ENCODE results near the gene TSR3.
A peak's percentile ranks its signal among the peaks of the same experiment; 100 is the strongest.
"Not testable (repeated sequence)": the region's sequence is repeated elsewhere in the genome, so short reads cannot be mapped to it uniquely, and the experiment has no call there.

TSR3 gene

DNA sequence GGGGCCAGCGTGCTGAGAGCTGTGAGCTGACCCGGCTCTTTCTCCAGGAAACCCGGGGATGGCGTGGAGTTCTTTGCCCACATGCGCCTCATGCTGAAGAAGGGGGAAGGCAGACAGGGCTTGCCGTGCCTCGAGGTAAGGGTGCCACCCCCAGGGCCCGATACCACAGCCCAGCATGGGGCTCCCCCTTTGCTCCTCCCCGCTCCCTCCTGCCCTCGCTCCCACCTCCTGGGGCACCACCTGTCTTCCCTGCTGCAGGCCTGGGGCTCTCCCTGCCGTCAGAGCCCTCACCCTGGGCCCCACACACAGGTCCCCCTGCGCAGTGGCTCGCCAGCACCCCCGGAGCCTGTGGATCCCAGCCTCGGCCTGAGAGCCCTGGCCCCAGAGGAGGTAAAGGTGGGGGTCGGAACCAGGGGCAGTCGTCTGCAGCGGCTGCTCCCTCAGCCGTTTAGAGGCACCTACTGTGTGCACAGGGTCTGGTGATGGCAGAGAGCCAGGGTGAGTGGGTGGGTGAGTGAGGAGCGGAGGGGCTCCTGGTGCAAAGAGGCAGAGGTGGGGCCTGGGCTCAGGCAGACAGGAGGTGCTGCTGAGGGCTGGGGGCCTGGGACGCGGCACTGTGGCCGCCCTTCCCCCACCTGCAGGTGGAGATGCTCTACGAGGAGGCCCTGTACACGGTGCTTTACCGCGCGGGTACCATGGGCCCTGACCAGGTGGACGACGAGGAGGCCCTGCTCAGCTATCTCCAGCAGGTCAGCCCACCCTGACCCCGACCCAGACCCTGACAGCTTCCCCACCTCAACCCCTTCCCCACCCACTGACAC lies 12.6 kb downstream of the TSR3 start:
- DNase-seq (ENCODE audit: low spot score), result no peak

DNA sequence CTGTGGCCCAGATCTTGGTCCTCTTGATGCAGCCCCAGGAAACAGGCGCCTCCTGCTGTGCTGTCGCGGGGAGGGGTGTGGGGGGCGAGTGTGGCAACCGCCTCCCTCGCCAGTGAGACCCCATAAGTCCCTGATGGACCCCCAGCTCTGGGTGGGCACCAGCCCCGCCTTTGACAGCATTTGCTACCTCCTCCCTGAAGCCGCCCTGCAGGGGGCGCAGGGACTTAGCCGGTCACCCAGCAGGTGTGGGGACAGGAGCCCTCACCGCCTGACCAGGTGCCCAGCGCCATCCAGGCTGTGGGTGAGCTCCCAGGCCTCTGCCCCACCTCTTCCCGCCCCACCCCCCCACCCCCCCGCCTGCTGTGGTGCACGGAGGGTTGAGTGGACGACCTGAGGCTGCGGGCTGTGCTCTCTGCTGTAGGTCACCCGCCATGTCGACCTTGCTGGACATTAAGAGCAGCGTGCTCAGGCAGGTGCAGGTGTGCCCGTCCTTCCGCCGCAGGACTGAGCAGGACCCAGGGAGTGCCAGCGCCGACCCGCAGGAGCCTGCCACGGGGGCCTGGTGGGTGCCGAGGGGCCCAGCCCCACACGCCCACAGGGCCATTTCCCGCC lies 13.5 kb downstream of the TSR3 start:
- DNase-seq (ENCODE audit: low spot score), result peak; percentile 58

- peak; percentile 64 for DNase-seq (ENCODE audit: low spot score)
Observed at GRCh38 chr16:1337486-1337885, 14.2 kb downstream of the TSR3 start.

DNA sequence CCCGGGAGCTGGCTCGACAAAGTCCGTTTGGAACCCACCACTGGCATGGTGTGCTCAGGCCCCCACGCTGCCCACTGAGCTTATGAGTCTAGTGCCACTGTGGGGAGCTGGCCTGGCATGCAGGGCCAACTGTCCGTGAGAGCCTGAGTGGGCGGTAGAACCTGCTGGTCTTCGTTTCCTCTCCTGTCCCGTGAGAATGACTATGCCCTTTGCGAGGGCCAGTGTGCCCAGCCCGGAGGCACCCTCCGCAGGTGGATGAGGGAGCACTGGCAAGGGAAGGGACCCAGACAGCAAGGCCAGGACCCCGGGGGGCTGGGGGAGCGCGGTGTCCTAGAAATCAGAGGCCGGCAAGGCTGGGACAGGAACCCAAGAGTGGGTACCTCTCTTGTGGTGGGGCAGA lies 15.1 kb downstream of the TSR3 start:
- DNase-seq (ENCODE audit: low spot score), result no peak

- no peak for DNase-seq (ENCODE audit: low spot score)
Observed at GRCh38 chr16:1335996-1336395, 15.7 kb downstream of the TSR3 start.

DNA sequence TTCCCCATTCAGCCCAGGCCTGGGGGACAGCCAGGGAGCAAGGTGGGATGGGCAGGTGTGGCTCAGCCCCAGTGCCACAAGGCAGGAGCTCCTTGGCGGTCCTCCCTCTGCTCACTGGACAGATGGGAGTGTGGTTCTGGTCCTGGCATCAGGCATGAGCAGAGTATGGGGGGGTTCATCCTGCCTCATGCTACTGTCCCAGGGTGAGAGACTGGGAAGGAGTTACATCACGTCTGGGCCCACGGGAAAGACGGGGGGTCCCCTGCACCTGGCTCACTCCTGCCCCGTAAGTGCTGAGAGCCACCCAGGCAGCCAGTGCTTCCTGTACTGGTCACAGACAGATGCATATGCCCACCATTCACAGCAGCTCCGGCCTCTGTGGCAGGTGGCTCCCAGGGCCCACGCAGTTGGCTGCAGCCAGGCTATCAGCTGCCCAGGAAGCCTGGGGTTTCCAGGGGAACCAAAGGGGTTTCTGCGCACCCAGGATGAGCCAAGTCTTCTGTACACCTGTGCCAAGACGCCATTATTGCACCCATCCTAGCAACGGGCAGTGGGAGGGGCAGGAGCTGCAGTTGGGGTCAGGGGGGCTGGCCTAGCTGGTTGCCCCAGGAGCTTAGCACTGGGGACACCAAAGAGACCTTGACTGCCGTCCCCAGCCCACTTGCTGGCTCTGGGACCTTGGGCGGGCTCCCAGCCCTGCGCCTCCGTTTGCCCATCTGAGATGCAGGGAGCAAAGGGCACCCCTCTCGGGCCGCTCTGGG lies 16.3 kb downstream of the TSR3 start:
- DNase-seq (ENCODE audit: low spot score), result no peak

GRCh38 chr16:1334739-1335138 lies 16.9 kb downstream of the TSR3 start:
- DNase-seq (ENCODE audit: low spot score), result no peak

DNA sequence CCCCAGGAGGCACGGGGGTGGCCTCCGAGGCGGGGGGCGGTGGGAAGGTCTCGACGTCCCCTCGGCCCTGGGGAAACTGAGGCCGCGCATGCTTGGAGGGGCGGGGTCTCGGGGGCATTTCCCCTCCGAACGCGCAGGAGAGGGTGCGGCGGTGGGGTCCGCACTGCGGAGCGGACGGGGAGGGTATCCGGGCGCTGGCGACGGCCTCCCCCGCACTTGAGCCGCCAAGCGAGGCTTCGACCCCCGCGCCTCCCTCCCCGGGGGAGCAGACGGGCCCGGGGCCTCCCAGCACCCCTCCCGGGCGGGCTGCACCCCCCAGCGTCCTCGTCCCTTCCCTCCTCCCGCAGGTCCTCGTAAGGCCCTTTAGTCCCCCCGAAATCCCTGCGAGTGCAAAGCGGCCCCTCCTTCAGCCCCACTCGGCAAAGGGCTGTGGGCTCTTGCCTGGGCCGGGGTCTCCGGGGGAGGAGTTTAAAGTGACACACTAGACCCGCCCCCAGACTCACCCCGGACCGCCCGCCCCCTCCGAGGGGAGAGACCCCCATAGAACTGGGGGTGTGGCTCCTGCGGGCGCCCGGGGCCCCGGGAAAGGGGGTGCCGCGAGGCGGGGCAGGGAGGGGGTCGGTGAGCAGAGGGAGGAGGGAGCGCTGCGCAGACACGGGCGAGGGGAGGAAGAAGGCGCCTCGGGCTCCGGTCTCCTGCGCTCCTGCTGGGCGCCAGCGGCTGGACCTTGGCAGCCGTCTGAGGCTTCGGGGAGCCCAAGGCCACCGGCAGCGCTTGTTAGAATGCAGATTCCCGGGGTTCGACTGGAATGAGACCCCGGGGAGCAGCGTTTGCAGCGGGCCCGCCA lies 17.6 kb downstream of the TSR3 start:
- no peak for DNase-seq (ENCODE audit: low spot score)

DNA sequence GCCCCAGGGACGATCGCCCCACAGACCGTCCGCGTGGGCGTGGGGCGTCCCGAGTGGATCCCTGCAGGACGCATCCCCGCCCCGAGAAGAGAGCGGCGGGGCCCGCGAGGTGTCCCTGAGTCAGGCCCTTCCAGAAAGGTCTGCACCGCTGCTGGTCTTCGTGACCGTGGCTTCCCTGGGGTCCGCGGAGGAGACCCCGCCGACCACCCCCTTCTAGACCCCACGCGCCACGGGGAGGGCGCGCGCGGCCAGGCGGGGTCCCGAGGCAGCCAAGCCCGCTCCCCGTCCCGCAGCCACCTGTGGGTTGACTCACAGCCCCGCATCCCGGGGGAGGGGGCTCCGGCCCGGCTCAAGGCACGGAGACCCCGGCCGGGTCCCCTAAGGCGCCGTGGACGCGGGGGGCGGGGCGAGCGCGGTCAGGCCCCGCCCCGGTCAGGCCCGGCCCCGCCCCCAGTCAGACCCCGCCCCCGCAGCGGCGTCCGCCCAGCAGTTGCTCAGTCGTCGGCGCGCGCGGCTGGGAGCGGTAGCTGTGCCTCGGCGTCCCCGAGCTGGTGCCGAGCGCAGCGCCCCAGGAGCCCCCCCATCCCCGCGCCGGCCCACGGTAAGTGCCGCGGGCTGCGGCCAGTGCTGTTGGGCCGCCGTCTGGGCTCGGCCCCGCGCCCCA lies 18.4 kb downstream of the TSR3 start, which contains the start of gene BAIAP3:
Gene BAIAP3, plus strand, starts transcription at position 497 of the 664 bp plus-strand sequence. CDS start 4,905 bp downstream, outside the sequence.
- no peak for DNase-seq (ENCODE audit: low spot score)

DNA sequence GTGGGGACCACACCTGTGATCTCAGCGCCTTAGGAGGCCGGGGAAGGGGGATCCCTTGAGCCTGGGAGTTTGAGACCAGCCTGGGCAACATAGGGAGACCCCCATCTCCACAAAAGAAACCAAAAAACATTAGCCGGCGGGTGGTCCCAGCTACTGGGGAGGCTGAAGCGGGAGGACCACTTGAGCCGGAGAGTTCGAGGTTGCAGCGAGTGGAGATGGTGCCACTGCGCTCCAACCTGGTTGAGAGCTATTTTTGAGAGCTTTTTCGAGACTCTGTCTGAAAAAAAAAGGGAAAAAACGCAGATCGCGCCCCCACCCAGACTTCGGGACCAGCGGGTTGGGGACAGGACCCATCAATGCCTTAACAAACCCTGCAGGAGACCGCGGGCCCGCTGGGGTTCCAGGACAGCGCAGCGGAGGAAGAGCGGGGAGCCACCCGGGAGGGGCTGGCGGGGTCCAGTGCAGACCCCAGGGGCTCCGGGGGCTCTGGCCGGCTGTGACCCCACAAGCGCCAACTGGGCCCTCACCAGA lies 19.0 kb downstream of the TSR3 start:
- no peak for DNase-seq (ENCODE audit: low spot score)

DNA sequence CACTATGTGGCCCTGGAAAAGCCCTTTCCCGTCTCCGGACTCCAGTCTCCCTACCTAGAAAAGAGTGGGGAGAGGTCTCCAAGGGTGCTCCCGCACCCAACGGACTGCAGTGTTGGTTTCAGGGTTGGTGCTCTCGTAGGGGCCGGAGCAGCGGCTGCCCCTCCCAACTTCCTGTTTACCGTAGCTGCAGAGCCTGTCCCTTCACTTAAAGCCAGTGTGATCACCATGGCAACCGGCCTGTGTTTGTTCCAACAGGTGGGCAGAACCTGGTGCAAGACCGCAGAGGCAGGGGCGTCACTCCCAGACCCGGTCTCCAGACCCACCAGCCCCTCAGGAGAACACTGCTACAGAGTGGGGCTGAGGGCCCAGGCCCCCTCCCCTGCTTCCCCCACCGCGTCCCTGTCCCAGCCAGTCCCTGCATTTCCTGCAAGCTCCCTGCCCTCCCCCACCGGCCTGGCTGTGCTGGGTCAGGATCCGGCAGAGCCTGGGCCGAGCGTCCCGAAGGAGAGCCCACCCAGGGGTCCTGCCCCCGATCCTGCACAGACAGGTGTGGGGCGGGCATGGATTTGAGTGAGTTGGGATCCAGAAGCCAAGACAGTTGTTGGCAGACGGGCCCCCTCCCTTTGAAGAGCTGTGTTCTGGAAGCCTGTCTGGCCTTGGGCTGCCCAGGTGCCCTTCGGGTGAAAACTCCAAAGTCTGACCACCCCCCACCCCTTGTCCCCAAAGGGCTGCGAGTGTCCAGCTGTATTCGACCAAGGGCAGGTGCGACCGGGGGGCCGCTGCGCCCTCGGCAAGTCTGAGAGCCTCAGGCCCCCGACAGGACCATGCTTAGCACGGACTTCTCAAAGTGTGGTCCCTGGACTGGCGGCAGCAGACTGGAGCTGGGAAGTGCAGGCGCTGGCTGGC lies 19.7 kb downstream of the TSR3 start:
- DNase-seq (ENCODE audit: low spot score), result peak; percentile 69

DNA sequence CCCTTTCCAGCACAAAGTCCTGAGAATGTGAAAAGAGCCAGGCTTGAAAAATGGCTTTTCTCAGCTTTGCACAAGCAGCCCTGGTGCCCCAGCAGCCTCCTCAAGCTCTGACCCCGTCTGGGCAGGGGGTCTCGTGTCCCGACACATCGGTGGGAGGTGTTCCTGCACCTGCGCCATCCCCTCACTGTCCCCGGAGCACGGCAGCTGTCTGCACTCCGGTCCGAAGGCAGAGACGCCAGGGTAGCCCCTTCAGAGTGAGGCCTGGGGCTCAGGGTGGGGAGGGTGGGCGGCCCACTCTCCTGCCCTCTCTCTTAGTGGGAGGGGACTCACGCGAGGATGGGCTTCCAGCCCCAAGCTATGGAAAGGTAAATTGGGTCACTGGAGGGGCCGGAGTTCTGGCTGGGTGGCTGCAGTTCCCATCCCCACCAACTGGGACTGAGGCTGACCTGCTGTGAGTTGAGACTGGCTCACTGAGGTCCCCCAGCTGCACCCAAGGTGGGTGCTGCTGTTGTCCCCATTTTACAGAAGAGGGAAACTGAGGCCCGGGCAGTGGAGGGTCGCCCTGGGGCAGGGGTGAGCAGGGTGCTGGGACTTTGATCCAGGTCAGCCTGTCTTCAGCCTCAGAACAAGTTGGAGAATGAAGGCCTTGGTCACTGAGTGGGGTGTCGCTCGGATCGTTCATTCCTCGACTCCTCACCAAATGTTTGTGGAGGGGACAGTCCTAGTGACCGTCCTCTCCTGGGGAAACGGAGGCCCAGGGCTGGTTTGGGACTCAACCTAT lies 20.6 kb downstream of the TSR3 start:
- DNase-seq (ENCODE audit: low spot score), result no peak

DNA sequence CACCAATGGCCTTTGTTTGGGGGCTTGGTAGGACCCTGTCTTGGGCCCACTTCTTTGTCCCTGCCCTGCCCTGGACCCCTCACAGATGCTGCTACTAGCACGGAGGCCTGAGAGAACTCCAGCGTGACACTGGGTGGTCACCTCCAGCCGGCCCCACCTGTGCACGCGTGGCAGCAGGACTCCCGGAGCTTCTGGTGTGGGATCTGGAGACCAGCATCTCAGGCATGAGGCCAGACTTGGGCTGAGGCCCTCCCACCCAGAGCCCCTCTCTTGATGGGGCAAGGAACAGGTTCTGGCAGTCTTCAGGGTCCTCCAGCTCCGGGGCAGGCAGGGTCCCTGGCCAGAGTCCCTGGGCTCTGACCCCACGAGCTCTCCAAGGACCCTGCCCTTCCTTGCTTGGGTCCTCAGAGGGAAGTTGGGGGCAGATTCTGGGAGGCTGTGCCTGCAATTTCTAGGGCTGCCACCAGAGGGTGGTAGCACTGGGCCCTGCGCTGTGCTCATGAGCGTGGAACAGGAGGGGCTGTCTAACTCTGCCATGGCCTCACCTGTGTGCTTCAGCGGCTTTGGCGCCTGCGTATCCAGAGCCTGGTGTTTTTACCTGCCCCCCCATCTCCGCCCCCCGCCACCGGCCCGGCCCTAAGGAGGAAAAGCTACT lies 21.3 kb downstream of the TSR3 start:
- DNase-seq (ENCODE audit: low spot score), result no peak

GRCh38 chr16:1328961-1329360 lies 22.7 kb downstream of the TSR3 start:
- not testable (repeated sequence) for DNase-seq (ENCODE audit: low spot score)

- DNase-seq (ENCODE audit: low spot score), result not testable (repeated sequence)
Observed at GRCh38 chr16:1328136-1328535, 23.5 kb downstream of the TSR3 start.

DNA sequence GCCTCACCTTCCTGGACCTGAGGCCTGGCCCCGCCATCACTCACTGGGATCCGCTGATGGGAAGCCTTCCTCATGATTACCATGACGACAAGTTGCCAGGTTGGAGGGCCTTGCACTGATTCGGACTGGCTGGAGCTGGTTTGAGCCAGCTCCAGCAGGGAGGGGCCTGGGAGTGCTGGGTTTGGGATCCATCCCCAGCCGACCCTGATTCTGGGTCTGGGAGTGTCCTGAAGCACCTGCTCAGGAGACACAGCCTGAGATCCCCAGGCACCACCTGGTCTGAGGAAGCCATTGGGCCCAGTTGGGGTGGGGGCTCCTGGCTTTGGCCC lies 24.1 kb downstream of the TSR3 start:
- no peak for DNase-seq (ENCODE audit: low spot score)

DNA sequence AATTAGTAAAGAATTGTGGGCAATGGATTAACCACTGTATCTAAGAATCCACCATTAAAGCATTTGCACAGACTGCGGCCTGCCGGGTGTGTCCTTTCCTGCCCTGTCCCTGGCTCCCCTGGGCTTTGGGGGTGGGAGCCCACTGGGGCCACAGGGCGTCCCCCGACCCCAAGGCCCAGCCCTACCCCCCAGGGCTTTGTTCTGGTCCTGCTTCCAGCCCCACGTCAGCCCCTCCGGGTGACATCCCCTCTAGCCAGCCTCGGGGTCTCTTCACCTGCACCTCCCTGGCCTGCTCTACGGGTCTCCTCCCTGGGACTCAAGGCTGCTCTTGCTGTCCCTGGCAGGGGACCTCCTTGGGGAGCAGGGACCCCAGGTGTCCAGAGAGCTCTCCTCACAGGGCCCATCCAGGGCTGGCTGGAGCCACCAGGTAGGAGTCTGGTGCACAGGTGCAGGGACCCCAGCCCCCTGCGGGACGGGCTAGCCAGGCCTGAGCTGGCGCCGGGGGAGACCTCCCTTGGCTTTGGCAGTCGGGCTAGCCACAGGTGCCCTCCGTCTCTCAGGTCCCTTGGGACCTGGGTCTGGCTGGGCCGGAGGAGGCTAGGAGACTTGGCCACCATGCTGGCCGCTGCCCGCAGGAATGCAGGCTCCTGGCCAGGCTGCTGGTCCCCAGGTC lies 24.6 kb downstream of the TSR3 start:
- DNase-seq (ENCODE audit: low spot score), result no peak

DNA sequence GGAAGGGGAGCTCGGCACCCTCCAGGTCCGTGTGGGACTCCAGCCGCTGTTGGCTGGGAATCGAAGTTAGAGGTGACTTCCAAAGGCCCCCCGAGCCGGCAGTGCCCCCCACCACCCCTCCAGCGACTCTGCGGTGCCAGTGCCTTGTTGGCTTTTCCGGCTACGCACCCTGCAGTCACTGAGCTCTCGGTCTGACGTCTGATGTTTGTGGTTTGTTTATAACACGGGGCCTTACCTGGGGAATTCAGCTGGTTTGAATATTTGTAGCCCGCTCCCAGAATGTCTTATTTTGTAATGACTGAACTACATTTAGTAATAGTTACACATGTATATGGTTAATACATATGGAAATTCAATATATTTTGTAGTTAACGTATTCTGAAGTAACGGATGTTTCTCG lies 25.3 kb downstream of the TSR3 start:
- DNase-seq (ENCODE audit: low spot score), result no peak
